Mesenchymal stem cell (in vitro differentiated cells and primary cell): ENCODE measurements around the gene CLCNKB.
"Not testable (repeated sequence)": the region's sequence is repeated elsewhere in the genome, so short reads cannot be mapped to it uniquely, and the experiment has no call there.

Source experiments
- DNase-seq: peaks from one replicate; pipeline ENCODE4 v3.0.0-alpha.2; 2013
- H2AFZ ChIP-seq: one replicate; pipeline ENCODE4 v1.6.1; 2013; ENCODE audit warnings: low read depth, mild to moderate bottlenecking, control low read depth, inconsistent platforms, low read length, moderate library complexity
- H2AK5ac ChIP-seq: 2 replicates; pipeline ENCODE4 v1.6.1; 2013; ENCODE audit warnings: low read length, moderate library complexity, mild to moderate bottlenecking, inconsistent platforms; ENCODE audit not compliant: severe bottlenecking
- H2BK120ac ChIP-seq: one replicate; pipeline ENCODE4 v1.6.1; 2013; ENCODE audit warnings: low read depth, mild to moderate bottlenecking, inconsistent platforms, low read length, moderate library complexity
- H2BK12ac ChIP-seq, 2 experiments: one replicate each; pipeline ENCODE4 v1.6.1; 2013; ENCODE audit warnings: inconsistent platforms in 2 of 2, low read length in 2 of 2, mild to moderate bottlenecking in 2 of 2, moderate library complexity in 2 of 2, control low read depth in 1 of 2
- H2BK15ac ChIP-seq: one replicate; pipeline ENCODE4 v1.6.1; 2013; ENCODE audit warnings: mild to moderate bottlenecking, low read depth, inconsistent platforms; ENCODE audit not compliant: poor library complexity, severe bottlenecking
- H2BK5ac ChIP-seq: 2 replicates; pipeline ENCODE4 v1.6.1; 2013; ENCODE audit warnings: low read depth, mild to moderate bottlenecking, low read length, control low read depth, inconsistent platforms; ENCODE audit not compliant: poor library complexity, severe bottlenecking
- H3K14ac ChIP-seq, 2 experiments: one replicate each; pipeline ENCODE4 v1.6.1; 2013; ENCODE audit warnings: inconsistent platforms in 2 of 2, low read length in 2 of 2, control low read depth in 1 of 2, mild to moderate bottlenecking in 1 of 2, moderate library complexity in 1 of 2
- H3K18ac ChIP-seq, 2 experiments: one replicate each; pipeline ENCODE4 v1.6.1; 2013; ENCODE audit warnings: inconsistent platforms in 2 of 2, low read length in 2 of 2, control low read depth in 1 of 2, low read depth in 1 of 2, mild to moderate bottlenecking in 1 of 2
- H3K23ac ChIP-seq, 2 experiments: one replicate each; pipeline ENCODE4 v1.6.1; 2013; ENCODE audit warnings: inconsistent platforms in 2 of 2, low read length in 2 of 2, mild to moderate bottlenecking in 2 of 2, moderate library complexity in 2 of 2, control low read depth in 1 of 2
- H3K27ac ChIP-seq: 2 replicates; pipeline ENCODE4 v1.5.1; 2013; ENCODE audit warnings: mild to moderate bottlenecking, moderate library complexity, low read length, control low read depth, inconsistent platforms; ENCODE audit not compliant: poor library complexity, severe bottlenecking
- H3K27me3 ChIP-seq, 2 experiments: 2 replicates each; pipeline versions ENCODE4 v1.6.1 to v1.7.0; 2013; ENCODE audit warnings: low read length in 2 of 2, mild to moderate bottlenecking in 2 of 2, moderate library complexity in 2 of 2, control low read depth in 1 of 2, inconsistent platforms in 1 of 2; ENCODE audit not compliant: control insufficient read depth in 1 of 2, insufficient read depth in 1 of 2
- H3K36me3 ChIP-seq, 2 experiments: 2 replicates each; pipeline versions ENCODE4 v1.6.1 to v1.7.0; 2013; ENCODE audit warnings: low read length in 2 of 2, control low read depth in 1 of 2, inconsistent platforms in 1 of 2, low read depth in 1 of 2, mild to moderate bottlenecking in 1 of 2; ENCODE audit not compliant: insufficient read depth in 2 of 2, control insufficient read depth in 1 of 2
- H3K4ac ChIP-seq, 2 experiments: one replicate each; pipeline ENCODE4 v1.6.1; 2013; ENCODE audit warnings: inconsistent platforms in 2 of 2, low read length in 2 of 2, mild to moderate bottlenecking in 2 of 2, moderate library complexity in 2 of 2, control low read depth in 1 of 2, low read depth in 1 of 2
- H3K4me1 ChIP-seq: 2 replicates; pipeline ENCODE4 v1.6.1; 2013; ENCODE audit warnings: low read depth, low read length, control low read depth; ENCODE audit not compliant: control insufficient read depth, insufficient read depth
- H3K4me2 ChIP-seq: 2 replicates; pipeline ENCODE4 v1.6.1; 2013; ENCODE audit warnings: low read length, mild to moderate bottlenecking, inconsistent platforms; ENCODE audit not compliant: poor library complexity, severe bottlenecking
- H3K4me3 ChIP-seq, 2 experiments: 2 replicates each; pipeline versions ENCODE4 v1.5.1 to v1.7.0; 2013; ENCODE audit warnings: low read length in 2 of 2, mild to moderate bottlenecking in 2 of 2, control low read depth in 1 of 2, low read depth in 1 of 2; ENCODE audit not compliant: insufficient read depth in 1 of 2
- H3K79me1 ChIP-seq: replicated peaks from 2 replicates; pipeline ENCODE4 v1.6.1; 2013; ENCODE audit warnings: mild to moderate bottlenecking, control low read depth, low read length, inconsistent platforms; ENCODE audit not compliant: poor library complexity, severe bottlenecking
- H3K9ac ChIP-seq: 2 replicates; pipeline ENCODE4 v1.7.0; 2013; ENCODE audit warnings: mild to moderate bottlenecking, low read length, moderate library complexity
- H3K9me3 ChIP-seq: 2 replicates; pipeline ENCODE4 v1.7.0; 2013; ENCODE audit warnings: mild to moderate bottlenecking, low read length; ENCODE audit not compliant: control insufficient read depth
- H4K8ac ChIP-seq: one replicate; pipeline ENCODE4 v1.6.1; 2013; ENCODE audit warnings: inconsistent platforms, mild to moderate bottlenecking, low read length, moderate library complexity
- H4K91ac ChIP-seq: one replicate; pipeline ENCODE4 v1.6.1; 2013; ENCODE audit warnings: mild to moderate bottlenecking, low read length, inconsistent platforms
- WGBS: methylation state at CpG from one replicate; pipeline ENCODE4 v1.1.7; 2013; ENCODE audit warnings: mixed read lengths; 5-methylcytosine and 5-hydroxymethylcytosine counted together

CLCNKB gene

DNA sequence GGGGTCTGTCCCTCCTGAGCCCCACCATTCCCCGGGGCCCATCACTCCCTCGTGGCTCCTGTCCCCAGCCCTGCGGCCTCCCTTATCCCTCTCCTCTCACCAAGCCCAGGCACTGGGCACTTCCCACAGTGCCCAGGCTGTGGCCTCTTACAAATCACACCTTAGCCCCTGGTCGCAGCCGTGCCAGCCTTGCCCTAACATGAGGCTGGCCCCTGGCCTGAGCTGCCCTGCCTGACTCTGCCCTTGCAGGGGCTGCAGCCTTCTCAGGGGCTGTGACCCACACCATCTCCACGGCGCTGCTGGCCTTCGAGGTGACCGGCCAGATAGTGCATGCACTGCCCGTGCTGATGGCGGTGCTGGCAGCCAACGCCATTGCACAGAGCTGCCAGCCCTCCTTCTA, 8.4 kb downstream of the CLCNKB start:
- not testable (repeated sequence) for DNase-seq, H3K18ac ChIP-seq, H3K14ac ChIP-seq, H2BK12ac ChIP-seq, H4K91ac ChIP-seq, H3K27ac ChIP-seq, H3K4me2 ChIP-seq, H2BK120ac ChIP-seq, H3K9me3 ChIP-seq, H3K4me3 ChIP-seq, H2AFZ ChIP-seq, H2BK15ac ChIP-seq, H3K9ac ChIP-seq, H3K23ac ChIP-seq, H3K36me3 ChIP-seq, H3K79me1 ChIP-seq, H2AK5ac ChIP-seq, H4K8ac ChIP-seq, H2BK5ac ChIP-seq, H3K4ac ChIP-seq
- WGBS, result 90% methylated on average over 12 of the region's 12 CpGs
- Histone ChIP-seq H3K4me1 (peaks cover 14% of the 10 kb centered on the region), H3K27me3 (peaks cover 0 to 27% of the 10 kb centered on the region in 2 experiments)

DNA sequence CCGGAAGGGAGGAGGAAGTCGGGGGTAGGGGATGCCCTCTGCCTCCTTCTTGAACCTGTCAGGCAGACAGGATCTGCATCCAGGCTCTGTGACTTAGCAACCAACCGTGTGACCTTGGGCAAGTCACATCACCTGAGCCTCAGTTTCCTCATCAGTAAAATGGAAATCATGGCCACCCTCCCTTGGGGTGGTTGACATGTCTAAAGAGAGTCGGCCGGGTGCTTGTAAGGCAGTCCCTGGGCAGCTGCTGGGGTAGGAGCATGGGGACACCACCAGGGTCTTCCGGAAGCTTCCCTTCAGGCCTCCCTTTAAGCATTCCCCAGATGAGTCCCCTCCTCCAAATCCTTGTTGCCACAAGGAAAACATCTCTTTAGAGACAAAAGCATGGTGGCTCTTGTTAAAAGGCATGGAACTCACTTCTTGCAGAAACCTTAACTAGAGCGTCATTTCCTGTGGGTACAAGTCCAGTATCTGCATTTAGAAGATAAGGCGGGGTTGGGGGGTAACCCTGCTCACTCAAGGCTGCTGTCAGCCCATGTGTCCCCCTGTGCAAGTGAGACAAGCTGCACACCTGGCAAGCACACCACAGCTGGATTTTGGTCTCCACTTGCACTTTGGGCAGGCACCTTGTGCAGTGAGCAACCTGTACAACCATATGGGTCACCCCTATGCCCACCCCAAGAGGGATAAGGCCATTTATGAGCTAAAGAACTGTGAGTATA, 10.4 kb downstream of the CLCNKB start:
- H2BK12ac ChIP-seq, result no peak overlapping the region
- H2AFZ ChIP-seq, result no peak overlapping the region
- no peaks in the 10 kb centered on the region for H3K36me3 ChIP-seq
- H2BK5ac ChIP-seq, result no peak overlapping the region
- H2BK15ac ChIP-seq, result no peak overlapping the region
- H3K27ac ChIP-seq, result no peak overlapping the region
- peaks cover 3 to 19% of the 10 kb centered on the region in 2 experiments for H3K27me3 ChIP-seq
- H2BK120ac ChIP-seq, result no peak overlapping the region
- no peak overlapping the region for H3K4me2 ChIP-seq
- H3K23ac ChIP-seq, result no peak overlapping the region
- no peak overlapping the region for H3K14ac ChIP-seq
- H3K79me1 ChIP-seq, result no peaks in the 10 kb centered on the region
- WGBS, result 71% methylated on average over 5 of the region's 8 CpGs
- no peak overlapping the region for H3K18ac ChIP-seq
- H3K4ac ChIP-seq, result no peak overlapping the region
- H3K9ac ChIP-seq, result no peak overlapping the region
- no peak overlapping the region for H4K8ac ChIP-seq
- H4K91ac ChIP-seq, result no peak overlapping the region
- DNase-seq, result no peak
- no peak overlapping the region for H2AK5ac ChIP-seq
- no peaks in the 10 kb centered on the region for H3K9me3 ChIP-seq
- H3K4me3 ChIP-seq, result no peak overlapping the region
- H3K4me1 ChIP-seq, result peaks cover 9% of the 10 kb centered on the region

DNA sequence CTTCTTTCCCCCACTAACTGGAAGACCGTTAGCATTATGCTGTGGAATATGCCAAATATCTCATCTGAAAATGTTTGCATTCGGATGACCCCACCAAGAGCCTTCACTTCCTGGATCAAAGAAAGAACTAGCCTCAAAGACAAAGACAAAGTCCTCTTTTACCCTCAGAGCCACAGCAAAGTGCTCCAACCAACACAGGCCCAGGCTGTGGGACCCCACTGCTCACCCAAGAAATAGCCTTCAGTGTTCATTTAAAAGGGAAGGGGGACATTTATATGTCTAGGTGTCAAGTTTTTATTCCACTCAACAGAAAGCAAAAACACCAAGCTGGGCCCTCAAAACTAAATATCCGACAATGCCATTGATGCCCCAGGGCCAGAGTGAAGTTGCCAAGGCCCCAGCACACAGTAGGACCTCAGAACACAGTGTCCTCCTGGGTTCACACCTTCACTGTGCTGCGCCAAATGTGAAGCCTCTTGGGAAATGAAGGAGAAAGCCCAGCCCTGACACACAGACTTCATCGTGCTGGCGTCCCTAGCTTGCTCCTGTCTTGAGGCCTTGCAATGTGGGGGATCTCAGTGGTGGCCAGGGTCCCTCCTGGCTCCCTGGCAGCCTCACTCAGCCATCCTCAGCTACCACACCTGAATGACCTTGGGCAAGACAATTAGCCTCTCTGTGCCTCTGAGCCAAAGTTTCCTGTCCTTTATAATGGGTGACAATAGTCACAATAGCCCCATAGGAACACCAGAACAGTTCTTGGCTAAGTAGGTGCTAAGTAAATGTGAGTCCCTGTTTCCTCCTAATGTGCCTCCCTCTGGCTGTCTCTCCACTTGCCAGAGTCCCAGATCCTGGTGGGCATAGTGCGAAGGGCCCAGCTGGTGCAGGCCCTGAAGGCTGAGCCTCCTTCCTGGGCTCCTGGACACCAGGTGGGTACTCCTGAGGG, 11.3 kb downstream of the CLCNKB start:
- Histone ChIP-seq H3K14ac (no peak overlapping the region), H2BK5ac (no peak overlapping the region), H2BK12ac (no peak overlapping the region), H2BK120ac (no peak overlapping the region), H3K79me1 (no peaks in the 10 kb centered on the region), H3K4me2 (no peak overlapping the region), H3K27ac (no peak overlapping the region), H4K91ac (no peak overlapping the region), H3K4ac (no peak overlapping the region), H4K8ac (no peak overlapping the region), H3K4me1 (peaks cover 5% of the 10 kb centered on the region), H2BK15ac (no peak overlapping the region), H2AFZ (no peak overlapping the region), H3K4me3 (no peak overlapping the region), H3K9ac (no peak overlapping the region), H3K27me3 (peaks cover 3 to 16% of the 10 kb centered on the region in 2 experiments), H3K23ac (no peak overlapping the region), H3K18ac (no peak overlapping the region), H2AK5ac (no peak overlapping the region), H3K9me3 (no peaks in the 10 kb centered on the region), H3K36me3 (no peaks in the 10 kb centered on the region)
- 82% methylated on average over 7 of the region's 7 CpGs for WGBS
- no peak for DNase-seq
